ENCODE results near the gene ATP6V1D.
"Not testable (repeated sequence)": the region's sequence is repeated elsewhere in the genome, so short reads cannot be mapped to it uniquely, and the experiment has no call there.

ATP6V1D gene

GRCh38 chr14:67352055-67352454 is 7.5 kb downstream of the ATP6V1D start:
- Histone ChIP-seq H3K4me2 (ENCODE audit: low read length) (no peak overlapping the region), H3K4me1 (ENCODE audit: control insufficient read depth, low read length) (0 out of 2 replicates have a peak, but pooled peaks cover under 1% of the 10 kb centered on the region), H3F3A (ENCODE audit: control insufficient read depth, insufficient read depth) (peaks cover 3% of the 10 kb centered on the region; the same call in 1 of the 2 replicates), H3K27me3 (ENCODE audit: control insufficient read depth, low read length) (no peaks in the 10 kb centered on the region), H3K4me3 (ENCODE audit: low read length) (no peak overlapping the region), H3K9me2 (replicated peaks; ENCODE audit: control insufficient read depth, low read length) (no peaks in the 10 kb centered on the region), H3K79me2 (ENCODE audit: control insufficient read depth, low read length) (peaks cover 7% of the 10 kb centered on the region; the same call in 1 of the 2 replicates), H3K9me3 (ENCODE audit: control insufficient read depth, insufficient read depth, low read length) (no peaks in the 10 kb centered on the region), H3K27ac (ENCODE audit: low read depth, low read length) (no peak overlapping the region), H3K36me3 (ENCODE audit: control insufficient read depth, low read length) (no peaks in the 10 kb centered on the region), H4K20me1 (ENCODE audit: control insufficient read depth, insufficient read depth, low read depth, low read length) (no peaks in the 10 kb centered on the region)
- no peak for TF ChIP-seq EZH2phosphoT487 (IDR thresholded peaks at IDR 0.05; ENCODE audit: borderline replicate concordance, low read length)
- no peak for TF ChIP-seq CTCF (IDR thresholded peaks at IDR 0.05; ENCODE audit: low read depth, low read length, poor library complexity, severe bottlenecking)

- no peaks in the 10 kb centered on the region for H3K9me3 ChIP-seq (ENCODE audit: control insufficient read depth, insufficient read depth, low read length)
- H3K27ac ChIP-seq (ENCODE audit: low read depth, low read length): no peak overlapping the region
- no peaks in the 10 kb centered on the region for H4K20me1 ChIP-seq (ENCODE audit: control insufficient read depth, insufficient read depth, low read depth, low read length)
- no peaks in the 10 kb centered on the region for H3K27me3 ChIP-seq (ENCODE audit: control insufficient read depth, low read length)
- no peaks in the 10 kb centered on the region; the same call in 1 of the 2 replicates for H3F3A ChIP-seq (ENCODE audit: control insufficient read depth, insufficient read depth)
- no peak for TF ChIP-seq CTCF (IDR thresholded peaks at IDR 0.05; ENCODE audit: low read depth, low read length, poor library complexity, severe bottlenecking)
- TF ChIP-seq EZH2phosphoT487 (IDR thresholded peaks at IDR 0.05; ENCODE audit: borderline replicate concordance, low read length): no peak
- H3K79me2 ChIP-seq (ENCODE audit: control insufficient read depth, low read length): no peaks in the 10 kb centered on the region
- H3K4me3 ChIP-seq (ENCODE audit: low read length): no peak overlapping the region
- H3K4me1 ChIP-seq (ENCODE audit: control insufficient read depth, low read length): no peaks in the 10 kb centered on the region
- peaks cover 9% of the 10 kb centered on the region; the same call in 1 of the 2 replicates for H3K36me3 ChIP-seq (ENCODE audit: control insufficient read depth, low read length)
- H3K9me2 ChIP-seq (replicated peaks; ENCODE audit: control insufficient read depth, low read length): no peaks in the 10 kb centered on the region
- H3K4me2 ChIP-seq (ENCODE audit: low read length): no peak overlapping the region
These were observed 14.0 kb downstream of the ATP6V1D start for GRCh38 chr14:67345583-67345982.

- no peak overlapping the region for H3K27ac ChIP-seq (ENCODE audit: low read depth, low read length)
- H3K79me2 ChIP-seq (ENCODE audit: control insufficient read depth, low read length): no peaks in the 10 kb centered on the region
- no peaks in the 10 kb centered on the region for H4K20me1 ChIP-seq (ENCODE audit: control insufficient read depth, insufficient read depth, low read depth, low read length)
- H3K4me3 ChIP-seq (ENCODE audit: low read length): no peak overlapping the region
- H3K4me1 ChIP-seq (ENCODE audit: control insufficient read depth, low read length): no peaks in the 10 kb centered on the region
- no peaks in the 10 kb centered on the region for H3K27me3 ChIP-seq (ENCODE audit: control insufficient read depth, low read length)
- no peaks in the 10 kb centered on the region for H3K9me2 ChIP-seq (replicated peaks; ENCODE audit: control insufficient read depth, low read length)
- H3K9me3 ChIP-seq (ENCODE audit: control insufficient read depth, insufficient read depth, low read length): no peaks in the 10 kb centered on the region
- TF ChIP-seq CTCF (IDR thresholded peaks at IDR 0.05; ENCODE audit: low read depth, low read length, poor library complexity, severe bottlenecking) (no peak), EZH2phosphoT487 (IDR thresholded peaks at IDR 0.05; ENCODE audit: borderline replicate concordance, low read length) (no peak)
- no peak overlapping the region for H3K4me2 ChIP-seq (ENCODE audit: low read length)
- no peaks in the 10 kb centered on the region; the same call in 1 of the 2 replicates for H3F3A ChIP-seq (ENCODE audit: control insufficient read depth, insufficient read depth)
- H3K36me3 ChIP-seq (ENCODE audit: control insufficient read depth, low read length): peaks cover 12% of the 10 kb centered on the region
These were observed 15.9 kb downstream of the ATP6V1D start for GRCh38 chr14:67343601-67344230.

GRCh38 chr14:67341231-67341630 is 18.4 kb downstream of the ATP6V1D start:
- not testable (repeated sequence) for H4K20me1 ChIP-seq (ENCODE audit: control insufficient read depth, insufficient read depth, low read depth, low read length); H3K4me3 ChIP-seq (ENCODE audit: low read length); H3K79me2 ChIP-seq (ENCODE audit: control insufficient read depth, low read length); H3K9me3 ChIP-seq (ENCODE audit: control insufficient read depth, insufficient read depth, low read length); H3F3A ChIP-seq (ENCODE audit: control insufficient read depth, insufficient read depth); H3K4me1 ChIP-seq (ENCODE audit: control insufficient read depth, low read length); H3K27me3 ChIP-seq (ENCODE audit: control insufficient read depth, low read length); H3K9me2 ChIP-seq (replicated peaks; ENCODE audit: control insufficient read depth, low read length); H3K4me2 ChIP-seq (ENCODE audit: low read length); H3K27ac ChIP-seq (ENCODE audit: low read depth, low read length)
- peaks cover 28% of the 10 kb centered on the region for H3K36me3 ChIP-seq (ENCODE audit: control insufficient read depth, low read length)

Data from DOHH2 (cell line).